RWPE1 (cell line): ENCODE results near the gene POMP.
A peak's percentile ranks its signal among the peaks of the same experiment; 100 is the strongest.
"Not testable (repeated sequence)": the region's sequence is repeated elsewhere in the genome, so short reads cannot be mapped to it uniquely, and the experiment has no call there.

Source experiments
- CTCF ChIA-PET: fragments of 350-600 bp; sonication (Branson Sonifier 250); formaldehyde crosslinking; extraction: SDS; loops from one replicate; lab custom pipeline; 2021; lab: Yijun Ruan, JAX
- POLR2A ChIA-PET: fragments of 400-600 bp; formaldehyde crosslinking; extraction: SDS; loops from one replicate; lab custom pipeline; 2020; ENCODE audit warnings: antibody characterized with exemption; ENCODE audit not compliant: low non-redundant PET; lab: Yijun Ruan, JAX
- DNase-seq: peaks from one replicate; pipeline ENCODE4 v3.0.0; 2012; ENCODE audit warnings: low spot score
- H3K27ac ChIP-seq: fragments of 450-650 bp; 2 replicates; pipeline ENCODE4 v1.5.1; 2017
- CTCF ChIP-seq: fragments of 450-650 bp; conservative IDR thresholded peaks from 2 replicates; pipeline ENCODE4 v1.5.1; 2017; ENCODE audit warnings: low read depth, mild to moderate bottlenecking

The POMP gene

DNA sequence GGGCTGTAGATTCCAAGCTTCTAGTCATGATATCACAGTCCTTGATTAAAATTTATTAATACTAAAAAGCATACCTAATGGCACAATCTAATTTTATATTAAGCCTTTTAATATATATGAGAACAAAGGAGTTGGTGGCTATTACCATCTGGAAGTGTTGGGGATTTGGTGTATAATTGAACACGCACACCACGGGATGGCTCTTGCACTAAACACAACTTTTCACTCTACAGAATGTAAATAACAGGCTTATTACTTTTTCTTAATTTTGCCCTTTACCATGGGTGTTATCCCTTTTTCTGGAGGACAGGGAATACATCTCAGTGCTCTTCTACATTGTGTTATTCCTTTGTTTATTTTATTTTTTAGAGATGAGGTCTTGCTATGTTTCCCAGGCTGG is 21.6 kb downstream of the POMP start:
- POLR2A ChIA-PET: no interaction called here
- CTCF ChIA-PET: interaction anchor here (0.8 to 2.0 kb wide), 4 partner anchors 21 to 680 kb away, joined by 3 to 8 read pairs (median 5); no protein-coding TSS in a partner anchor
- H3K27ac ChIP-seq: no peak overlapping the region
- no peak for TF ChIP-seq CTCF
- no peak for DNase-seq

GRCh38 chr13:28683169-28683568 is 24.2 kb downstream of the POMP start:
- H3K27ac ChIP-seq, DNase-seq, POLR2A ChIA-PET, CTCF ChIA-PET: not testable (repeated sequence)

GRCh38 chr13:28684257-28684656 is 25.3 kb downstream of the POMP start:
- ChIA-PET POLR2A (no interaction called here), CTCF (no interaction called here)
- TF ChIP-seq CTCF: no peak
- no peak for DNase-seq
- H3K27ac ChIP-seq: no peak overlapping the region

GRCh38 chr13:28685114-28685513 is 26.2 kb downstream of the POMP start:
- no peak for TF ChIP-seq CTCF
- H3K27ac ChIP-seq: no peak overlapping the region
- no peak for DNase-seq
- POLR2A ChIA-PET: interaction anchor here (1.2 kb wide), 1 partner anchor 8 kb away, joined by 3 read pairs; no protein-coding TSS in a partner anchor
- CTCF ChIA-PET: interaction anchor here (0.7 kb wide), 1 partner anchor 87 kb away, joined by 4 read pairs; no protein-coding TSS in a partner anchor

GRCh38 chr13:28685892-28686291 is 27.0 kb downstream of the POMP start:
- CTCF ChIA-PET: no interaction called here
- POLR2A ChIA-PET: interaction anchor here (1.2 kb wide), 1 partner anchor 9 kb away, joined by 3 read pairs; no protein-coding TSS in a partner anchor
- no peak for DNase-seq
- no peak for TF ChIP-seq CTCF
- no peak overlapping the region for H3K27ac ChIP-seq

DNA sequence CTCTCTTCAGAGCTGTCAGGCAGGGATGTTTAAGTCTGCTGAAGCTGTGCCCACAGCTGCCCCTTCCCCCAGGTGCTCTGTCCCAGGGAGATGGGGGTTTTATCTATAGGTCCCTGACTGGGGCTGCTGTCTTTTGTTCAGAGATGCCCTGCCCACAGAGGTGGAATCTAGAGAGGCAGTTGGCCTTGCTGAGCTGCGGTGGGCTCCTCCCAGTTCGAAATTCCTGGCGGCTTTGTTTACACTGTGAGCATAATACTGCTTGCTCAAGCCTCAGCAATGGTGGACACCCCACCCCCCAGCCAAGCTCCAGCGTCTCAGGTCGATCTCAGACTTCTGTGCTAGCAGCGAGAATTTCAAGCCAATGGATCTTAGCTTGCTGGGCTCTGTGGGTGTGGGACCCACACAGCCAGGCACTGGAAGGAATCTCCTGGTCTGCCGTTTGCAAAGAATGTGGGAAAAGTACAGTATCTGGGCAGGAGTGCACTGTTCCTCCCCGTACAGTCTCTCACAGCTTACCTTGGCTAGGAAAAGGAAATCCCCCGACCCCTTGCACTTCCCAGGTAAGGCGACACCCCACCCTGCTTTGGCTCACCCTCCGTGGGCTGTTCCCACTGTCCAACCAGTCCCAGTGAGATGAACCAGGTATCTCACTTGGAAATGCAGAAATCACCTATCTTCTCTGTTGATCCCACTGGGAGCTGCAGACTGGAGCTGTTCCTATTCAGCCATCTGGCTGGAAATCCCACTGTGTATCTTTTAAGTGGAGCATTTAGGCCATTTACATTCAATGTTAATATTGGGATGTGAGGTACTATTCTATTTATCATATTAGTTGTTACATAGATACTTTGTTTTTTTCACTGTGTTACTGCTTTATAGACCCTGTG is 34.9 kb downstream of the POMP start:
- POLR2A ChIA-PET: not testable (repeated sequence)
- CTCF ChIA-PET: interaction anchor here (0.6 to 0.7 kb wide), 2 partner anchors 14 to 372 kb away, joined by 3 to 4 read pairs; no protein-coding TSS in a partner anchor

DNA sequence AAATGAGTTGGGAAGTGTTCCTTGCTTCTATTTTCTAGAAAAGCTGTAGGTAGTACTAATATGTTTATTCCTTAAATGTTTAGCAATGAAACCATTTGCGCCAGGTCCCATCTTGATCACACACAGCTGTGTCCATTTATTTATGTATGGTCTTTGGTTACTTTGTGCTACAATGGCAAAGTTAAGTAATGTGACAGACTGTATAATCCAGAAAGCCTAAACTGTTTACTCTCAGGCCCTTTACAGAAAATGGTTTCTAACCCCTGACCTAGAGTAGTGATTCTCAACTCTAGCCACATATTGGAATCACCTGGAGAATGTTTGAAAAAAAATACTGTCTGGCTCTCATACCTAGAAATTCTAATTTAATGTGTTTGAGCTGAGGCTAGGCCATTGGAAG is 38.5 kb downstream of the POMP start:
- CTCF ChIA-PET: no interaction called here
- POLR2A ChIA-PET: no interaction called here
- H3K27ac ChIP-seq: no peak overlapping the region
- DNase-seq: no peak
- no peak for TF ChIP-seq CTCF

More for the DNA sequence above, 34.9 kb downstream of the POMP start:
- DNase-seq: peak; percentile 30
- H3K27ac ChIP-seq: not testable (repeated sequence)
